OCI-LY3 (cell line): ENCODE data around the gene RAB19.

Source experiments
- H2AFZ ChIP-seq: fragments of 200-600, 300-600 bp; shearing (Covaris generic); 2 replicates; pipeline ENCODE4 v1.6.0; 2014; ENCODE audit warnings: antibody characterized with exemption, low read depth, low read length
- H3K27ac ChIP-seq: fragments of 200-600, 300-600 bp; sonication (generic); 2 replicates; pipeline ENCODE4 v1.5.1; 2014; ENCODE audit warnings: mild to moderate bottlenecking, low read length, moderate library complexity, mixed read lengths
- H3K27me3 ChIP-seq: fragments of 200-600, 300-600 bp; sonication (generic); 2 replicates; pipeline ENCODE4 v1.6.1; 2014; ENCODE audit warnings: low read depth, low read length, mixed read lengths
- H3K36me3 ChIP-seq: fragments of 200-600, 300-600 bp; sonication (generic); replicated peaks from 2 replicates; pipeline ENCODE3; 2014; ENCODE audit warnings: low read depth, low read length, mixed read lengths
- H3K4me1 ChIP-seq: fragments of 300-600, 200-600 bp; sonication (generic); 2 replicates; pipeline ENCODE4 v1.6.1; 2014; ENCODE audit warnings: low read length, mixed read lengths
- H3K4me2 ChIP-seq: fragments of 200-600, 300-600 bp; sonication (generic); 2 replicates; pipeline ENCODE4 v1.6.1; 2014; ENCODE audit warnings: low read length, mixed read lengths
- H3K4me3 ChIP-seq: fragments of 300-600, 200-600 bp; sonication (generic); 2 replicates; pipeline ENCODE4 v1.5.1; 2014; ENCODE audit warnings: antibody characterized with exemption, mild to moderate bottlenecking, low read length, moderate library complexity
- H3K79me2 ChIP-seq: fragments of 300-600, 200-600 bp; shearing (Covaris generic); 2 replicates; pipeline ENCODE4 v1.6.1; 2014; ENCODE audit warnings: mild to moderate bottlenecking, low read length, mixed read lengths
- H3K9ac ChIP-seq: fragments of 300-600, 200-600 bp; shearing (Covaris generic); 2 replicates; pipeline ENCODE4 v1.6.0; 2014; ENCODE audit warnings: mild to moderate bottlenecking, low read length, moderate library complexity
- H3K9me3 ChIP-seq: fragments of 200-600, 300-600 bp; shearing (Covaris generic); 2 replicates; pipeline ENCODE4 v1.6.1; 2014; ENCODE audit warnings: low read length, mixed read lengths; ENCODE audit not compliant: insufficient read depth
- H4K20me1 ChIP-seq: fragments of 200-600, 300-600 bp; sonication (generic); 2 replicates; pipeline ENCODE4 v1.6.1; 2016; ENCODE audit warnings: low read length, mixed read lengths; ENCODE audit not compliant: insufficient read depth
- CTCF ChIP-seq: fragments of 200-600, 300-600 bp; sonication (generic); IDR thresholded peaks from 2 replicates; pipeline ENCODE4 v1.5.1; 2014; ENCODE audit warnings: antibody characterized with exemption, low read length, low read depth
- EZH2phosphoT487 ChIP-seq: fragments of 200-600 bp; shearing (Covaris generic); IDR thresholded peaks from 2 replicates; pipeline ENCODE4 v1.6.1; 2018; ENCODE audit warnings: antibody characterized with exemption, mixed run types, low read depth

The RAB19 gene

GRCh38 chr7:140364819-140365218 lies 39.0 kb upstream of the RAB19 start:
- Histone ChIP-seq H4K20me1 (no peaks in the 10 kb centered on the region), H3K36me3 (peaks cover 3% of the 10 kb centered on the region), H2AFZ (no peak overlapping the region), H3K79me2 (no peaks in the 10 kb centered on the region), H3K9ac (no peak overlapping the region), H3K27ac (no peak overlapping the region), H3K9me3 (no peaks in the 10 kb centered on the region), H3K27me3 (no peaks in the 10 kb centered on the region), H3K4me3 (no peak overlapping the region), H3K4me2 (no peak overlapping the region), H3K4me1 (peaks cover 2% of the 10 kb centered on the region)
- TF ChIP-seq CTCF: no peak
- TF ChIP-seq EZH2phosphoT487: no peak

DNA sequence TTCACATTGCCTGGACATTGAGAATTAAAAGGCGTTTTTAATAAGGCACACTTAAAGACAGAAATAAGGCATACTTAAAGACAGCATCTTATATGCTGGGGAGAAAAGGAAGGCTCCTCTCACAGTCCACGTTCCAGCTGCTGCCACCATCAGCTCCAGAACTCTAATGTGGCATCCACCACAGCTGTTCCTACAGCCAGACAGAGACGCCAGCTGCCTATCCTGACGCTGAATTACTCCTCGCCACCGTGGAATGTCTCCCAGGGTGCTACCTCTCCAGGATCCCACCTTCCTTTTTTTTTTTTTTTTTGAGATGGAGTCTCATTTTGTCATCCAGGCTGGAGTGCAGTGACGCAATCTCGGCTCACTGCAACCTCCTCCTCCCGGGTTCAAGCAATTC lies 36.3 kb upstream of the RAB19 start:
- TF ChIP-seq EZH2phosphoT487: no peak
- no peak for TF ChIP-seq CTCF
- no peak overlapping the region for H3K4me3 ChIP-seq
- H3K27me3 ChIP-seq: no peaks in the 10 kb centered on the region
- H4K20me1 ChIP-seq: no peaks in the 10 kb centered on the region
- no peaks in the 10 kb centered on the region for H3K79me2 ChIP-seq
- H3K36me3 ChIP-seq: no peaks in the 10 kb centered on the region
- H3K9me3 ChIP-seq: no peaks in the 10 kb centered on the region
- no peak overlapping the region for H3K27ac ChIP-seq
- H2AFZ ChIP-seq: no peak overlapping the region
- H3K4me1 ChIP-seq: no peaks in the 10 kb centered on the region
- no peak overlapping the region for H3K9ac ChIP-seq
- H3K4me2 ChIP-seq: no peak overlapping the region

DNA sequence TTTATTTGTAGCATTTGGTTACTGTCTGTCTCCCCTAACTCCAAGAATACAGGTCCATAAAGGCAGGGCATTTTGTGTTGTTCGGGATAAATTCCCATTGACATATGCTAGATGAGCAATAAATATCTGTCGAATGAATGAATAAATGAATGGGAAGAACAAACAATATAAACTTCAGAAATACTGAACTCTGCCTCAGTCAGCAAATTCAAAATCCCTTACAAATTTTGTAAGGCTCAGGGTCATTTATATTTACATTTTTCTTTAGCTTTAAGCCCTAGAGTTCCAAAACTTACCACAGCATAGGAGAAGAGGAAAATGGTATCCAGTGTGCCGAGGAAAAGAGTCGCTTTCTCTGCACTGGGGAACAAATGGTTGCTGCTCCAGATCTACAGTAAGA lies 34.6 kb upstream of the RAB19 start:
- Histone ChIP-seq H3K79me2 (no peaks in the 10 kb centered on the region), H4K20me1 (no peaks in the 10 kb centered on the region), H3K27ac (no peak overlapping the region), H3K4me3 (no peak overlapping the region), H3K4me2 (no peak overlapping the region), H3K4me1 (no peaks in the 10 kb centered on the region), H3K9me3 (no peaks in the 10 kb centered on the region), H3K27me3 (no peaks in the 10 kb centered on the region), H3K36me3 (no peaks in the 10 kb centered on the region), H2AFZ (no peak overlapping the region), H3K9ac (no peak overlapping the region)
- TF ChIP-seq CTCF (no peak), EZH2phosphoT487 (no peak)

DNA sequence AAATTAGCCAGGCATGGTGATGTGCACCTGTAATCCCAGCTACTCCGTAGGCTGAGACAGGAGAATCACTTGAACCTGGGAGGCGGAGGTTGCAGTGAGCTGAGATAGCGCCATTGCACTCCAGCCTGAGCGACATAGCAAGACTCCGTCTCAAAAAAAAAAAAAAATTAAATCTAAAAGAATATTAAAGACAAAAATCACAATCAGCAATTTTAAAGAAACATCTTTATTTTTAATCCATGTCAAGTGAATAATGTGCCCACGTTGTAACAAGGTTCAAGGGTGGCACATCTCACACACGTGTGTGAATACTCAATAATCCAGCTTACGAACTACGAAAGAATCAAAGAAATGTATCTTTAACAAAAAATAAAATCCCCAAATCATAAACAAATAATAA lies 28.5 kb upstream of the RAB19 start:
- Histone ChIP-seq H3K27me3 (no peaks in the 10 kb centered on the region), H3K9me3 (no peaks in the 10 kb centered on the region), H3K9ac (no peak overlapping the region), H3K4me2 (no peak overlapping the region), H3K4me3 (no peak overlapping the region), H4K20me1 (no peaks in the 10 kb centered on the region), H3K36me3 (peaks cover 4% of the 10 kb centered on the region), H3K27ac (no peak overlapping the region), H2AFZ (no peak overlapping the region), H3K4me1 (no peaks in the 10 kb centered on the region), H3K79me2 (no peaks in the 10 kb centered on the region)
- TF ChIP-seq CTCF (no peak), EZH2phosphoT487 (no peak)
